ENCODE results near the gene SOX4. TPM values are rescaled to one million over a fixed set of nuclear protein-coding genes. Genes with fewer than 3 reads are reported as not detected.
"Not testable (repeated sequence)": the region's sequence is repeated elsewhere in the genome, so short reads cannot be mapped to it uniquely, and the experiment has no call there.

SOX4 gene
- 32.0 TPM for polyA plus RNA-seq
- long read RNA-seq, donor 1, full-length matches to known transcripts = 133 of 133 reads
- long read RNA-seq, donor 1, partial matches to known transcripts = 0 of 133 reads
- long read RNA-seq, donor 1, other reads (novel, unspliced or antisense) = 0 of 133 reads
- long read RNA-seq, donor 2, full-length matches to known transcripts = 299 of 299 reads
- long read RNA-seq, donor 2, partial matches to known transcripts = 0 of 299 reads
- long read RNA-seq, donor 2, other reads (novel, unspliced or antisense) = 0 of 299 reads
- long read RNA-seq, donor 3, full-length matches to known transcripts = 346 of 346 reads
- long read RNA-seq, donor 3, partial matches to known transcripts = 0 of 346 reads
- long read RNA-seq, donor 3, other reads (novel, unspliced or antisense) = 0 of 346 reads
- long read RNA-seq, donor 4, full-length matches to known transcripts = 27 of 27 reads
- long read RNA-seq, donor 4, partial matches to known transcripts = 0 of 27 reads
- long read RNA-seq, donor 4, other reads (novel, unspliced or antisense) = 0 of 27 reads
- long read RNA-seq, donor 5, full-length matches to known transcripts = 157 of 157 reads
- long read RNA-seq, donor 5, partial matches to known transcripts = 0 of 157 reads
- long read RNA-seq, donor 5, other reads (novel, unspliced or antisense) = 0 of 157 reads
- long read RNA-seq, donor 6, full-length matches to known transcripts = 288 of 288 reads
- long read RNA-seq, donor 6, partial matches to known transcripts = 0 of 288 reads
- long read RNA-seq, donor 6, other reads (novel, unspliced or antisense) = 0 of 288 reads
- long read RNA-seq, donor 7, full-length matches to known transcripts = 285 of 285 reads
- long read RNA-seq, donor 7, partial matches to known transcripts = 0 of 285 reads
- long read RNA-seq, donor 7, other reads (novel, unspliced or antisense) = 0 of 285 reads
- long read RNA-seq, donor 8, full-length matches to known transcripts = 281 of 281 reads
- long read RNA-seq, donor 8, partial matches to known transcripts = 0 of 281 reads
- long read RNA-seq, donor 8, other reads (novel, unspliced or antisense) = 0 of 281 reads
- long read RNA-seq, donor 9, full-length matches to known transcripts = 161 of 161 reads
- long read RNA-seq, donor 9, partial matches to known transcripts = 0 of 161 reads
- long read RNA-seq, donor 9, other reads (novel, unspliced or antisense) = 0 of 161 reads
- long read RNA-seq, donor 10, full-length matches to known transcripts = 245 of 245 reads
- long read RNA-seq, donor 10, partial matches to known transcripts = 0 of 245 reads
- long read RNA-seq, donor 10, other reads (novel, unspliced or antisense) = 0 of 245 reads
- long read RNA-seq, donor 11, full-length matches to known transcripts = 219 of 219 reads
- long read RNA-seq, donor 11, partial matches to known transcripts = 0 of 219 reads
- long read RNA-seq, donor 11, other reads (novel, unspliced or antisense) = 0 of 219 reads

GRCh38 chr6:21593412-21593926 lies at the start of gene SOX4:
SOX4 (plus strand) TSS chr6:21593751; CDS start chr6:21594535, 784 bp downstream.
- 10% methylated on average over 4 of the region's 19 CpGs for WGBS (ENCODE audit: insufficient coverage, low lambda C conversion rate)
- peak within 1 kb of the TSS; percentile 79 for H3K4me3 ChIP-seq (ENCODE audit: low read length)
- H3K27me3 ChIP-seq (ENCODE audit: control insufficient read depth, insufficient read depth, low read length) = no peaks in the 10 kb centered on the region
- H3K36me3 ChIP-seq (ENCODE audit: control insufficient read depth, insufficient read depth, low read length) = no peaks in the 10 kb centered on the region
- peak within 1 kb of the TSS; percentile 91 for H3K27ac ChIP-seq (ENCODE audit: low read length)
- peak; percentile 97 to 98 for DNase-seq
- H3K4me1 ChIP-seq (ENCODE audit: control insufficient read depth, insufficient read depth, low read length) = peaks cover 9% of the 10 kb centered on the region
- H3K9me3 ChIP-seq (ENCODE audit: control insufficient read depth, low read depth, low read length) = no peaks in the 10 kb centered on the region

- H3K36me3 ChIP-seq (ENCODE audit: control insufficient read depth, insufficient read depth, low read length); H3K27ac ChIP-seq (ENCODE audit: low read length); H3K4me1 ChIP-seq (ENCODE audit: control insufficient read depth, insufficient read depth, low read length); DNase-seq; H3K27me3 ChIP-seq (ENCODE audit: control insufficient read depth, insufficient read depth, low read length); H3K9me3 ChIP-seq (ENCODE audit: control insufficient read depth, low read depth, low read length); H3K4me3 ChIP-seq (ENCODE audit: low read length): not testable (repeated sequence)
- no CpG with 5 or more reads among the region's 27 CpGs for WGBS (ENCODE audit: insufficient coverage, low lambda C conversion rate)
These were observed 41.3 kb upstream of the SOX4 start for GRCh38 chr6:21552286-21552685.

- Histone ChIP-seq H3K27ac (ENCODE audit: low read length) (no peak overlapping the region), H3K36me3 (ENCODE audit: control insufficient read depth, insufficient read depth, low read length) (no peaks in the 10 kb centered on the region), H3K4me3 (ENCODE audit: low read length) (no peak overlapping the region), H3K4me1 (ENCODE audit: control insufficient read depth, insufficient read depth, low read length) (no peaks in the 10 kb centered on the region), H3K9me3 (ENCODE audit: control insufficient read depth, low read depth, low read length) (peaks cover 6% of the 10 kb centered on the region), H3K27me3 (ENCODE audit: control insufficient read depth, insufficient read depth, low read length) (no peaks in the 10 kb centered on the region)
- no peak for DNase-seq
- WGBS (ENCODE audit: insufficient coverage, low lambda C conversion rate) = 40% methylated on average over 1 of the region's 5 CpGs
These were observed 39.3 kb upstream of the SOX4 start for GRCh38 chr6:21554286-21554685.

GRCh38 chr6:21555197-21555596 lies 38.4 kb upstream of the SOX4 start:
- no peak overlapping the region for H3K4me3 ChIP-seq (ENCODE audit: low read length)
- no peaks in the 10 kb centered on the region for H3K27me3 ChIP-seq (ENCODE audit: control insufficient read depth, insufficient read depth, low read length)
- no peak for DNase-seq
- WGBS (ENCODE audit: insufficient coverage, low lambda C conversion rate) = 100% methylated on average over 1 of the region's 5 CpGs
- no peaks in the 10 kb centered on the region for H3K4me1 ChIP-seq (ENCODE audit: control insufficient read depth, insufficient read depth, low read length)
- H3K9me3 ChIP-seq (ENCODE audit: control insufficient read depth, low read depth, low read length) = peaks cover 6% of the 10 kb centered on the region
- no peak overlapping the region for H3K27ac ChIP-seq (ENCODE audit: low read length)
- H3K36me3 ChIP-seq (ENCODE audit: control insufficient read depth, insufficient read depth, low read length) = no peaks in the 10 kb centered on the region

GRCh38 chr6:21556511-21556910 lies 37.0 kb upstream of the SOX4 start:
- no peak for DNase-seq
- H3K27me3 ChIP-seq (ENCODE audit: control insufficient read depth, insufficient read depth, low read length) = no peaks in the 10 kb centered on the region
- H3K36me3 ChIP-seq (ENCODE audit: control insufficient read depth, insufficient read depth, low read length) = no peaks in the 10 kb centered on the region
- H3K4me1 ChIP-seq (ENCODE audit: control insufficient read depth, insufficient read depth, low read length) = no peaks in the 10 kb centered on the region
- peaks cover 6% of the 10 kb centered on the region for H3K9me3 ChIP-seq (ENCODE audit: control insufficient read depth, low read depth, low read length)
- no peak overlapping the region for H3K4me3 ChIP-seq (ENCODE audit: low read length)
- WGBS (ENCODE audit: insufficient coverage, low lambda C conversion rate) = 100% methylated on average over 1 of the region's 6 CpGs
- H3K27ac ChIP-seq (ENCODE audit: low read length) = no peak overlapping the region

GRCh38 chr6:21556968-21557721 lies 36.4 kb upstream of the SOX4 start:
- H3K27me3 ChIP-seq (ENCODE audit: control insufficient read depth, insufficient read depth, low read length) = no peaks in the 10 kb centered on the region
- no peaks in the 10 kb centered on the region for H3K36me3 ChIP-seq (ENCODE audit: control insufficient read depth, insufficient read depth, low read length)
- no peak overlapping the region for H3K27ac ChIP-seq (ENCODE audit: low read length)
- H3K4me3 ChIP-seq (ENCODE audit: low read length) = no peak overlapping the region
- no peaks in the 10 kb centered on the region for H3K4me1 ChIP-seq (ENCODE audit: control insufficient read depth, insufficient read depth, low read length)
- H3K9me3 ChIP-seq (ENCODE audit: control insufficient read depth, low read depth, low read length) = peaks cover 5% of the 10 kb centered on the region
- no peak for DNase-seq
- 88% methylated on average over 4 of the region's 5 CpGs for WGBS (ENCODE audit: insufficient coverage, low lambda C conversion rate)

GRCh38 chr6:21559238-21559637 lies 34.3 kb upstream of the SOX4 start:
- H3K27ac ChIP-seq (ENCODE audit: low read length) = no peak overlapping the region
- H3K27me3 ChIP-seq (ENCODE audit: control insufficient read depth, insufficient read depth, low read length) = no peaks in the 10 kb centered on the region
- no peaks in the 10 kb centered on the region for H3K4me1 ChIP-seq (ENCODE audit: control insufficient read depth, insufficient read depth, low read length)
- H3K36me3 ChIP-seq (ENCODE audit: control insufficient read depth, insufficient read depth, low read length) = no peaks in the 10 kb centered on the region
- H3K4me3 ChIP-seq (ENCODE audit: low read length) = no peak overlapping the region
- H3K9me3 ChIP-seq (ENCODE audit: control insufficient read depth, low read depth, low read length) = no peaks in the 10 kb centered on the region
- 50% methylated on average over 1 of the region's 3 CpGs for WGBS (ENCODE audit: insufficient coverage, low lambda C conversion rate)
- DNase-seq = no peak

GRCh38 chr6:21560249-21560648 lies 33.3 kb upstream of the SOX4 start:
- no peaks in the 10 kb centered on the region for H3K9me3 ChIP-seq (ENCODE audit: control insufficient read depth, low read depth, low read length)
- no peaks in the 10 kb centered on the region for H3K36me3 ChIP-seq (ENCODE audit: control insufficient read depth, insufficient read depth, low read length)
- H3K27ac ChIP-seq (ENCODE audit: low read length) = no peak overlapping the region
- WGBS (ENCODE audit: insufficient coverage, low lambda C conversion rate) = 63% methylated on average over 1 of the region's 2 CpGs
- no peak overlapping the region for H3K4me3 ChIP-seq (ENCODE audit: low read length)
- no peak for DNase-seq
- no peaks in the 10 kb centered on the region for H3K4me1 ChIP-seq (ENCODE audit: control insufficient read depth, insufficient read depth, low read length)
- no peaks in the 10 kb centered on the region for H3K27me3 ChIP-seq (ENCODE audit: control insufficient read depth, insufficient read depth, low read length)

- Histone ChIP-seq H3K9me3 (ENCODE audit: control insufficient read depth, low read depth, low read length) (peaks cover 2% of the 10 kb centered on the region), H3K4me1 (ENCODE audit: control insufficient read depth, insufficient read depth, low read length) (no peaks in the 10 kb centered on the region), H3K4me3 (ENCODE audit: low read length) (no peak overlapping the region), H3K27ac (ENCODE audit: low read length) (no peak overlapping the region), H3K36me3 (ENCODE audit: control insufficient read depth, insufficient read depth, low read length) (no peaks in the 10 kb centered on the region), H3K27me3 (ENCODE audit: control insufficient read depth, insufficient read depth, low read length) (no peaks in the 10 kb centered on the region)
- no peak for DNase-seq
- 100% methylated on average over 1 of the region's 1 CpG for WGBS (ENCODE audit: insufficient coverage, low lambda C conversion rate)
These were observed 28.1 kb upstream of the SOX4 start for GRCh38 chr6:21565431-21565830.

All from large intestine (tissue), 12 donors.